Measurements from ENCODE around the gene GSK3B.

Gene GSK3B

GRCh38 chr3:119815716-119816115 lies 278.5 kb downstream of the GSK3B start:
- no peak for DNase-seq (ENCODE audit: low read depth)

GRCh38 chr3:119812491-119813058 lies 281.7 kb downstream of the GSK3B start:
- DNase-seq (ENCODE audit: low read depth): no peak

GRCh38 chr3:119810018-119810435 lies 284.2 kb downstream of the GSK3B start:
- DNase-seq (ENCODE audit: low read depth): peak; percentile 47

- DNase-seq (ENCODE audit: low read depth): no peak
Measured at GRCh38 chr3:119809249-119810017, 284.8 kb downstream of the GSK3B start.

- DNase-seq (ENCODE audit: low read depth): no peak
Measured at GRCh38 chr3:119808843-119809242, 285.4 kb downstream of the GSK3B start.

- DNase-seq (ENCODE audit: low read depth): no peak
Measured at GRCh38 chr3:119808244-119808643, 286.0 kb downstream of the GSK3B start.

GRCh38 chr3:119800844-119801243 lies 293.4 kb downstream of the GSK3B start:
- no peak for DNase-seq (ENCODE audit: low read depth)

- no peak for DNase-seq (ENCODE audit: low read depth)
Measured at GRCh38 chr3:119796785-119797184, 297.5 kb downstream of the GSK3B start.

- DNase-seq (ENCODE audit: low read depth): no peak
Measured at GRCh38 chr3:119796368-119796767, 297.9 kb downstream of the GSK3B start.

GRCh38 chr3:119795849-119796248 lies 298.4 kb downstream of the GSK3B start:
- DNase-seq (ENCODE audit: low read depth): no peak

- DNase-seq (ENCODE audit: low read depth): no peak
Measured at GRCh38 chr3:119794971-119795612, 299.2 kb downstream of the GSK3B start.

- DNase-seq (ENCODE audit: low read depth): no peak
Measured at GRCh38 chr3:119794401-119794800, 299.8 kb downstream of the GSK3B start.

- no peak for DNase-seq (ENCODE audit: low read depth)
Measured at GRCh38 chr3:119792270-119792669, 302.0 kb downstream of the GSK3B start.

- DNase-seq (ENCODE audit: low read depth): no peak
Measured at GRCh38 chr3:119790369-119790768, 303.9 kb downstream of the GSK3B start.

GRCh38 chr3:119786409-119786808 lies 307.8 kb downstream of the GSK3B start:
- no peak for DNase-seq (ENCODE audit: low read depth)

GRCh38 chr3:119783883-119784282 lies 310.4 kb downstream of the GSK3B start:
- no peak for DNase-seq (ENCODE audit: low read depth)

GRCh38 chr3:119783255-119783654 lies 311.0 kb downstream of the GSK3B start:
- no peak for DNase-seq (ENCODE audit: low read depth)

- no peak for DNase-seq (ENCODE audit: low read depth)
Measured at GRCh38 chr3:119782460-119782859, 311.8 kb downstream of the GSK3B start.

GRCh38 chr3:119781330-119782198 lies 312.7 kb downstream of the GSK3B start, which contains the start of gene NR1I2:
TSS of gene NR1I2 (plus strand) at chr3:119782101.
- no peak for DNase-seq (ENCODE audit: low read depth)

- DNase-seq (ENCODE audit: low read depth): no peak
Measured at GRCh38 chr3:119779731-119780383, 314.4 kb downstream of the GSK3B start.

- no peak for DNase-seq (ENCODE audit: low read depth)
Measured at GRCh38 chr3:119778811-119779210, 315.4 kb downstream of the GSK3B start.

- DNase-seq (ENCODE audit: low read depth): no peak
Measured at GRCh38 chr3:119778176-119778575, 316.1 kb downstream of the GSK3B start.
